Adrenal gland (tissue), 12 donors: ENCODE results near the gene E2F6. TPM values are rescaled to one million over a fixed set of nuclear protein-coding genes. Genes with fewer than 3 reads are reported as not detected.

Source experiments
- DNase-seq, 7 donors: peaks; one replicate each; pipeline ENCODE4 v3.0.0-alpha.2; 2019 to 2020
- H3K27ac ChIP-seq, 5 donors: fragments of 200-600 bp; sonication (generic) in 4 of 5; 1 replicate in 3 of 5; 2 replicates in 2 of 5; pipeline versions ENCODE4 v1.5.1 to v1.8.0; 2016 to 2020; ENCODE audit warnings: mild to moderate bottlenecking in 1 of 5
- H3K27me3 ChIP-seq: fragments of 200-600 bp; 2 replicates; pipeline ENCODE4 v1.8.0; 2021
- H3K36me3 ChIP-seq, 2 donors: fragments of 200-600 bp; replicated peaks in 1 of 2; 1 replicate in 1 of 2; 2 replicates in 1 of 2; pipeline versions ENCODE4 v1.5.1 to v1.8.0; 2018 to 2022
- H3K4me1 ChIP-seq, 2 donors: fragments of 200-600 bp; replicated peaks in 1 of 2; 1 replicate in 1 of 2; 2 replicates in 1 of 2; pipeline versions ENCODE4 v1.5.1 to v1.8.0; 2018 to 2021
- H3K4me3 ChIP-seq, 4 donors: fragments of 200-600 bp; sonication (generic) in 3 of 4; one replicate each; pipeline ENCODE4 v1.5.1; 2016 to 2018
- H3K9me3 ChIP-seq, 3 donors: fragments of 200-600 bp; sonication (generic) in 1 of 3; replicated peaks in 1 of 3; 1 replicate in 2 of 3; 2 replicates in 1 of 3; pipeline versions ENCODE4 v1.5.1 to v1.8.0; 2016 to 2021
- POLR2A ChIP-seq, 2 donors: fragments of 450-650 bp; IDR thresholded peaks; one replicate each; pipeline ENCODE4 v1.6.1; 2017; ENCODE audit warnings: antibody characterized with exemption in 2 of 2, mild to moderate bottlenecking in 2 of 2, moderate library complexity in 1 of 2
- WGBS, 4 donors: extraction: QIAGEN DNeasy Blood & Tissue Kit in 2 of 4; methylation state at CpG; one replicate each; pipeline versions ENCODE4 v1.1.5 to v1.1.7; 2013 to 2017; 5-methylcytosine and 5-hydroxymethylcytosine counted together
- intact Hi-C, 2 donors: fragments of 100-400 bp; cut with DNase I; formaldehyde crosslinking; loops; one replicate each; pipeline versions ENCODE4 v1.14.1 to v1.15.0; 2022 to 2023
- polyA plus RNA-seq, 3 donors: library from polyadenylated mRNA; stranded (reverse); fragments of 200-250 nt in 2 of 3; fragments of 350-450 nt in 1 of 3; fragmentation: Illumina TruSeq in 1 of 3; extraction: RNeasy Lipid Tissue Mini Kit (QIAGEN cat#74804) in 1 of 3; gene quantifications; one replicate each; pipeline ENCODE4 v1.2.3, GENCODE V29; 2013 to 2014
- total RNA-seq, 9 donors: library from RNA; depleted of rRNA in 4 of 9; stranded (reverse); fragments of >200 nt in 4 of 9; fragments of 120-200 nt in 1 of 9; fragmentation: NEBNext Ultra II Directional in 1 of 9; extraction: Animal tissue kit (Norgen Biotek cat#: 25700) in 1 of 9; gene quantifications; one replicate each; pipeline versions ENCODE4 v1.1.0 to v1.2.4, GENCODE V29; 2013 to 2023
- TF ChIP-seq, protein P1 (sequence below), 6 experiments: fragments of 450-650 bp in 4 of 6; fragments of 200-600 bp in 2 of 6; sonication (generic) in 1 of 6; IDR thresholded peaks; 1 replicate in 5 of 6; 2 replicates in 1 of 6; pipeline versions ENCODE4 v1.5.1 to v1.8.0; 2016 to 2021; ENCODE audit warnings: antibody characterized with exemption in 6 of 6, mild to moderate bottlenecking in 2 of 6, moderate library complexity in 1 of 6
- donor health status: healthy with polysubstance abuse.
- donor health status: Bipolar disorder and iron deficiency.
- donor health status: DM: yes; HTN: yes; CAD: no.
- donor health status: DM: no; HTN: no; CAD: no.
- donor health status: DM: no; HTN: no; CAD: no.
- donor health status: DM: yes; HTN: yes; CAD: no.

The E2F6 gene
- total and polyA plus RNA-seq, 12 donors, result 8.0 to 38.8 (median 12.5) TPM

DNA sequence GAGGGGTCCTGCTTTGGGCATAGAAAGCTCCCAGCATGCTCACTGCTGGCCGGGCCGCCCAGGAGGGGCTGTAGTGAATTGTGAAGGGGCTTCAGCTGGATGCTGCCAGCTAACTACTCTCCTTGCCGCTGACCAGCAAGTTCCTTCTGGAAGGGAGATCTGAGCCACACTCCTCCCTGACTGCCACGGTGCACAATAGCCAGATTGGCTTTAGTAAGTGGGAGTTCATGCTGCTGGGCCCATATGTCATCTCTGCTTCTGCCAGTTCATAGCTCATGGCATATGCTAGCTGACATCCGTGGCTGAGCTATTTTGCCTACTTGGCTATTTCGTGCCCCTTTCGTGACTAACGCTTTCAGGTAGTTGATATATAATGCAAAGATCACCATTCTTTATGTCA is 69.9 kb downstream of the E2F6 start:
- intact Hi-C loops, result no loop called here
- H3K4me1 ChIP-seq, result no peaks in the 10 kb centered on the region

DNA sequence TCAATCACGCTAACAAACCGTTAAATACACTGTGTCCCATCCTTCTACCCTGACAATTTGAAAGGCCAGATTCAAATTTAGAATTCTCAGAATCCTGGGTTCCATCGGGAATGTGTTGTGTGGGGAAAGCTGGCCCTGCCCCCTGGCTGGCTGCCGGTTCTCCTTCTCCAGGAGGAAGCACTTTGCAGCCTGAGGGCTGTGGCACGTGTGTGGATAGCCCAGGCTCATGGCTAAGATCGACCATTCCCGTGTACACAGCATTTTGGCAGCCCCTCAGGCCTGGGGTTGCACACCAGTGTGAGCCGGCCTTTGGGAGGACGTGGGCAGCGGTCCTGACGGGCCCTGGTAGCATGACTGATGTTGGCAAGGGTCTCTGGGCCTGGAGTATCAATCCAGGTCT is 70.6 kb downstream of the E2F6 start:
- intact Hi-C loops, result no loop called here
- no peaks in the 10 kb centered on the region for H3K4me1 ChIP-seq
- WGBS, 4 donors, result 64 to 82% (median 73%) methylated on average over 10 to 11 of the region's 11 CpGs

More for the DNA sequence above, 69.9 kb downstream of the E2F6 start:
- Histone ChIP-seq H3K27ac (no peak overlapping the region), H3K27me3 (no peaks in the 10 kb centered on the region), H3K4me3 (no peak overlapping the region), H3K36me3 (no peaks in the 10 kb centered on the region), H3K9me3 (no peaks in the 10 kb centered on the region)
- DNase-seq, result no peak
- TF ChIP-seq, protein P1, sequence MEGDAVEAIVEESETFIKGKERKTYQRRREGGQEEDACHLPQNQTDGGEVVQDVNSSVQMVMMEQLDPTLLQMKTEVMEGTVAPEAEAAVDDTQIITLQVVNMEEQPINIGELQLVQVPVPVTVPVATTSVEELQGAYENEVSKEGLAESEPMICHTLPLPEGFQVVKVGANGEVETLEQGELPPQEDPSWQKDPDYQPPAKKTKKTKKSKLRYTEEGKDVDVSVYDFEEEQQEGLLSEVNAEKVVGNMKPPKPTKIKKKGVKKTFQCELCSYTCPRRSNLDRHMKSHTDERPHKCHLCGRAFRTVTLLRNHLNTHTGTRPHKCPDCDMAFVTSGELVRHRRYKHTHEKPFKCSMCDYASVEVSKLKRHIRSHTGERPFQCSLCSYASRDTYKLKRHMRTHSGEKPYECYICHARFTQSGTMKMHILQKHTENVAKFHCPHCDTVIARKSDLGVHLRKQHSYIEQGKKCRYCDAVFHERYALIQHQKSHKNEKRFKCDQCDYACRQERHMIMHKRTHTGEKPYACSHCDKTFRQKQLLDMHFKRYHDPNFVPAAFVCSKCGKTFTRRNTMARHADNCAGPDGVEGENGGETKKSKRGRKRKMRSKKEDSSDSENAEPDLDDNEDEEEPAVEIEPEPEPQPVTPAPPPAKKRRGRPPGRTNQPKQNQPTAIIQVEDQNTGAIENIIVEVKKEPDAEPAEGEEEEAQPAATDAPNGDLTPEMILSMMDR (IDR thresholded peaks at IDR 0.05), result no peak
- no peak for TF ChIP-seq POLR2A (IDR thresholded peaks at IDR 0.05)
- WGBS, 4 donors, result 92 to 98% (median 94%) methylated on average over 8 of the region's 8 CpGs

More for the DNA sequence above, 70.6 kb downstream of the E2F6 start:
- TF ChIP-seq, protein P1 (IDR thresholded peaks at IDR 0.05), result no peak
- TF ChIP-seq POLR2A (IDR thresholded peaks at IDR 0.05), result no peak
- H3K36me3 ChIP-seq, result no peaks in the 10 kb centered on the region
- H3K27me3 ChIP-seq, result no peaks in the 10 kb centered on the region
- H3K9me3 ChIP-seq, result no peaks in the 10 kb centered on the region
- H3K27ac ChIP-seq, result no peak overlapping the region
- no peak for DNase-seq
- H3K4me3 ChIP-seq, result no peak overlapping the region

Other genes with a start within 250 kb of the E2F6 start
- gene ROCK2, start 121.5 kb downstream of the E2F6 start, total RNA-seq, result 10 to 100 TPM; 23.9 to 46.6 (median 30.7) TPM
- 10 to 100 TPM in 1 of 3 donors, 1 to 10 TPM in 2; 5.0 to 23.0 (median 7.6) TPM for gene ROCK2, start 121.5 kb downstream of the E2F6 start, polyA plus RNA-seq
- 10 to 100 TPM in 1 of 9 donors, 1 to 10 TPM in 8; 2.6 to 26.2 (median 4.3) TPM for gene GREB1, start 67.9 kb upstream of the E2F6 start, total RNA-seq
- gene GREB1, start 67.9 kb upstream of the E2F6 start, polyA plus RNA-seq, result 1 to 10 TPM; 2.2 to 7.5 (median 2.3) TPM
- gene NTSR2, start 204.0 kb upstream of the E2F6 start, total RNA-seq, result 10 to 100 TPM in 1 of 9 donors, 1 to 10 TPM in 4, under 1 TPM in 4; 0.06 to 10.3 (median 1.0) TPM
- gene NTSR2, start 204.0 kb upstream of the E2F6 start, polyA plus RNA-seq, result 1 to 10 TPM in 2 of 3 donors, under 1 TPM in 1; 0.16 to 3.0 (median 2.1) TPM